Stimulated activated CD4-positive, alpha-beta T cell treated with anti-CD3 and anti-CD28 coated beads, Interleukin-4, amount 100 ng/mL, for 1 hour (primary cell): ENCODE measurements around the gene ZBTB18.

Experiments
- DNase-seq: peaks from one replicate; pipeline ENCODE4 v3.0.0-alpha.2; 2020

The ZBTB18 gene

DNA sequence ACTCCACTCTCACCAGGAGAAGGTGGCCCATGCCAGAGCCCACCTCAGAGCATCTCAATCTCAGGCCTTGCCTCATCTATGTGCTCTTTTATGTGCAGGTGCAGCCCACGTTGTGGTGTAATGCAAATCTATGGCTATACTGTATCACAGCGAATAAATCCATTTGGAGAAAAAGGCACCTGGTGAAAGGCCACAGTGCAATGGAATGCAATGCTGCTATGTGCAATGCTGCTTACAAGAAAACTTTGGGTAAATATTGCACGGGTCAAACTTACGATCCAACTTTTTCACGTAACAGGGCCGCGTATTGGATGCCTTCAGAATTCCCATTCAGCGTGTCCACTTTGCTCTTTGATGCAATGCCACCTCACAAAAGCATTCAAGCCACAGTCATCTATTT, 13.5 kb downstream of the ZBTB18 start:
- no peak for DNase-seq

DNA sequence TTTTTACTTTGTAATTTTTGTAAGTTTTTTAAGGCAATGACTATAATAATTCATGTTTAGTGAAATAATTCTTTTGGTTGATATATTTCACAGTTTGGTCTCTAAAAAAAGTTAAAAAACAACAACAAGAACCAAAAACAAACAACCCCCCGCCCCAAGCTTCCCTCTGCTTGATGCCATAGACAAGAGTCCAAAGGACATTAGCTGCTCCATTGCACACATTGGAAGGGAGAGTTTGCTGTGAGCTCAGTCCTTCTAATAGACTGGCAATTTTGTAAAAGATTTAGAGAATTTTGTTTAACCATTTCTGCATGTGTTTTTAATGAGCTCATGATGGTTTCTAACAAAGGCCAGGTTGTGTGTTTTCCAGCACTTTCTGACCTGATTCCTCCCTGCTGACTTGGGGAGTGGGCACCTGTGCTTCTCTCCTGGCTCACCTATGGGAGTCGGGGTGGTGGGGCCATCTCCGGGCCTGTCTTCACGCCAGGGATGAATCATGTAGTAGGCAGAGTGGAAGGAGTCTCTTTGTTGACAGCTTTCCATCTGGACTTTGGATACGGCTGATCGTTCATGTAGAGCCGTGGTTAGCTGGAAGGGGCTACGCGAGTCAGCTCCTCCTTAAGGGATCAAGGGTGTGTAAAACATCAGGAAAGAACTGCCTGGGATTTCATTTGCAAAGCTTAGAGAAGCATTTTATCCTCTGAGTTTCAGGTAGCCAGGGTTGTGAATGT, 14.1 kb downstream of the ZBTB18 start:
- no peak for DNase-seq

DNA sequence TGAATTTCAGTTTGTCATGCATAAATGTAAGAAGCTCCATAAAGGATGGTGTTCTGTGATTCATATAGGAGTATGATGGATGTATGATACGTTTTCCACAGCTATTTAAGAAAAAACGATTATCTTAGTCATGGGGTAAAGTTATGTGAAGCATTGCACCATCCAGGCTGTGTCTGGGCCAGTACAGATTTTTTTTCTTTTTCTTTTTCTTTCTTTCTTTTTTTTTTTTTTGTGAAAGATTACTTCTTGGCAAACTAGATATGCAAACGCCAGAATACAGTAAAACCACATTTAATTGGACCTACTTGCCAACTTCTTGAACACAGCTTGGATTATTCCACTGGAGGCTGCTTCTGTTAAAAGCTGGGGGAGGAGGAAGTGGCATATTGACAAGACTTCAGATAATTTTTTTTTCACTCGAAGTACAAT, 14.9 kb downstream of the ZBTB18 start:
- no peak for DNase-seq

DNA sequence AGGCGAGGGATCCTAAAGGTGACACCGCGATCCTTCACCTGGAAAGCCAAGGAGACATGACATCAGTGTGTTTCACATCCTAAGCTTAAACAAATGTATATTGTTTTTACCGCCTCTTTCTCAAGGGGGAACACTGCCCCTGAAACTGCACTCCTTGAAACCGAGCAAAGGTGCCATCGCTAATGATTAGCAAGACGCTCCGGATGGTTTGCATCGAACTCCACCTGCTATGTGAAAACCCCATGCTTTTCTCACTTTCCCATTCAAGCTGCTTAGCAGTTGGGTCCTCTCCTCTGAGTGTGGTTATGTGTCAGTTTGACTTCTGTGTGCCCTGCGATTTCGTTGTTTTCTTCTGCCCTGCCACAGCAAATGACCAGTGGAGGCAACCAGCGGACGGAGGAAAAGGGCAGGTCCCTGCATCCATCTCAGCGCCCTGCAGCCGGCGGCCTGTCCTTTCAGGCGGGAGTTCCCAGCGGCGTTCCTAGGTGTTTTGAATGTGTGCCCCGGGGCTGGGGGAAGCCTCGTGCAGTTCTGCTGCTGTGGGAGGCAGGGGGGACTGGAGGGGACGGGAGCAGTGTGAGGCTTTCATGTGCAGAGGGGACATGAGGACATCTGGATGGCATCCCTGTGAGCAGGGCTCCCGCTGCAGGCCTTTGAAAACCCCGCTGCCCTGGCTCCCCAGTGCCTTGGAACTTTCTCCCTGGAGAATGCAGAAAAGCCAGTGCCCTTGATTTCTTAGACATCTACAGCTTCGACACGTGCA, 16.1 kb downstream of the ZBTB18 start:
- DNase-seq = no peak

DNA sequence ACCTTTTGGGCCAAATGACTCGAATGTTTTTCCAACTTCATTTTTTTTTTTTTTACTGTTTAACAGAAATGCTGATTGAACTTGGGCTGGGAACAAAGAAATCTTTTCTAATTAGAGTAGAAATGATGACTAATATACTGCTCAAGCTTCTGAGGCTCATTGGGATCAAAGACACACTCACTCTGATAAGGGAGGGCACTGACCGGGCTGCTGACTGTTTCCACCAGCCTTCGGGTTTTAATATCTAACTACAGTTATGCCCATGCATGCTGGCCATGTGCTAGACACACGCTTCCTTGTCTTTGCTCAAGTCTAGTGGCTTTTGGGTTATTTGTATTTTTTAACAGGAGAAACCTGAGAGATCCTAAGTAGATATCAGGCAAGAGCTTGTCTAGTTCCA, 16.8 kb downstream of the ZBTB18 start:
- no peak for DNase-seq

DNA sequence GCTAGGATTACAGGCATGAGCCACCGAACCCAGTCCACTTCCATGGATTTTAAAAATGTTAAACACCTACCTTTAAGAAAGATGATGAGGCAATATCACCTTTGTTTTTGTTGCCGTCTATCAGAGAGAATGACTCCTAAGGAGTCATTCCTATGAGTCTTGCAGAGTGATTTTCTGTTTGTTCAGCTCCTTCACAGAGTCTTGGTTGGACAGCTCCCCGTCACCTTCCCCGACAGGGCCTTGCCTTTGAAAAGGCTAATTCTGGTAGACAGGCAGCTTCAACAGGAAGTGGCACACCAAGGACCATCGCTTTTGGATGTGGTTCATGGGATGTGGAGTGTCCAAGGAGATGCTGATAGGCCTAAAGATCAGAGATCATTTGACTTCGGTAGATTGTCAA, 17.5 kb downstream of the ZBTB18 start:
- DNase-seq = no peak

DNA sequence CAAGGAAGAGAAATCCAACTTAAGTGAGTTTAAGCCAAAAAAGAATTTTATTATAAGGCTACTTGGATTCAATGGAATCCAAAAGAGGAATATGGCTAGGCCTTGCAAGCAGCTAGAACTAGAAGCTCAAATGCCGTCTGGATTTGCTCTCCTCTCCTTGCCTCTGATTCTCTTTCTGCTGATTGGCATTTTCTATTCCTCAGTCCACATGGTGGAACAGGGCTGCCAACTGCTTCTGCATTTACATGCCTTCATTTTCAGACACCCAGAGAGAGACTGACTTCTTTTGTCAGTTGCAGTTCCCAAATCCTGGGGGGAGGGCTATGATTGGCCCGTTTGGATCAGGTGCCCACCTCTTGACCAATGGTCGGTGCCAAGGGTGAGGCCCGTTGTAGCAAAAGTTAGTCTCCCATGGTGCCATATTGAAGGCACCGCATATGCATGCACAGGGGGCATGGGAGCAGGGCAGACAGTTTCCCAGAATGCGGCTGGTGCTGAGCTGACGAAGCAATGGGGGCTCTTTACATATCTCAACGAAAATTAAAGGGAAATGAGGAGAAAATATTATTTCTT, 18.3 kb downstream of the ZBTB18 start:
- DNase-seq = no peak

DNA sequence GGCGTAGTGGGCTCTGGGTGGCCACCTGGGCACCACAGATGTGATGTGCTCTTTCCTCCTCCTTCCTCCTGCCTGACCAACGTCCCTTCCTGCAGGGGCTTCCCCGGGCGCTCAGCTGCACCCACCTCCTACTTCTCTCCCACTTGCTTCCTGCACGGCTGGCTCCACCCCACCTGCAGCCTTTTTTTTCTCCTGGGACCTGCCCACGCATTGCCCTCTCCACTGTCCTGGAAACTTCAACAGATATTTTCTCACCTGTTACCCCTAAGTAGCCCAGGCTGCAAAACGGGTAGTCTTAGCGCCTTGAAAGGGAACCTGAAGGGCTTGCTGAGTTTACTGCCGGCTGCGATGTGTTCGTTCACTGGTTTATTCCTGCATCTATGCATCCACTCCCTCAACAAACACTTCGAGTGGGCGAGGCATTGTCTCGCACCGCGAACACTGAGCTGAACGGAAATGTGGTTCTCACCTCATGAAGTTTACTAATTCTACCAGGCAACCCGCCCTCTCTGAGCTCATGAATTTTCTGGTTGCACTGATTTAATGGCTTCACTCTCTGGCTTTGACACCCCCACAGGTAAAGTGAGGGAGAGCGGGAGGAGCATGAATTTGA, 23.6 kb downstream of the ZBTB18 start:
- DNase-seq = peak; percentile 30

DNA sequence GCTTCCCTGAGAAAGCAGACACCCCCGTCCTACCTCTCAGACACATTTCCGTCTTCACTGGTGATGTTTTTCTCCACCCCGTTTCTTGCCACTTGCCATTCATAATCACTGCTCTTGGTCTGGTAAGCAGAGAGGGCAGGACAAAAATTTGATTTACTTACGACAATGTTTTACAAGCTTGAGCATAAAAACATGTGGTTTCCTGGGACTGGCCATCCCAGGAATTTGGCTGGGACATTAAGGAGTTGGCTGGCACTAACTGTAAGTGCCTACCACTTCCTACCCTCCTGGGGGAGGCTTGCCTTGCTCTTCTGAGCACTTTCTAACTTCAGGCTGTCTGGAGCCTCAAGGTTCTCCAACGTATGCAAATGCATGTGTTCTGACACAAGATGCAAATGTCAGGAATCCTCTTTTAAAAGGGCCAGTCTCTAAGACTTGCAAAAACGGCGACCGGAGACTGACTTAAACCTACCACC, 24.2 kb downstream of the ZBTB18 start:
- no peak for DNase-seq

DNA sequence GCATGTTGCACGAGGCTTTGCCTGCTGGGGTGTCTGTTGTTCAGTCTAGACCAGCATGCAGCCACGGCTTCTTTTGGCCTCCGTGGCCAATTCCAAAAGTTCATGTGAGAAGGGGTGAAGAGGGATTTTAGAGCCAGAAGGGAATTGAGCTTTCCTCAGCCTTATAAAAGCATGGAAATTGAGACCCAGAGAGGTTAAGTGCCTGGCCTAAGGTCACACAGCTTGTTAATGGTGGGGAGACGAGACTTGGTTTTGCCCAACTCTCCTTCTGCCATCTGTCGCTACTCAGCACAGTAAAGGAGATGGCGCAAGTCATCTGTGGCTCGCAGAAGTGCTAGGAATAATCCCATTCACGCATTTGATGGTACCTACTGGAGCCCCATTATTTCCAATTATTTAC, 25.7 kb downstream of the ZBTB18 start:
- DNase-seq = no peak

DNA sequence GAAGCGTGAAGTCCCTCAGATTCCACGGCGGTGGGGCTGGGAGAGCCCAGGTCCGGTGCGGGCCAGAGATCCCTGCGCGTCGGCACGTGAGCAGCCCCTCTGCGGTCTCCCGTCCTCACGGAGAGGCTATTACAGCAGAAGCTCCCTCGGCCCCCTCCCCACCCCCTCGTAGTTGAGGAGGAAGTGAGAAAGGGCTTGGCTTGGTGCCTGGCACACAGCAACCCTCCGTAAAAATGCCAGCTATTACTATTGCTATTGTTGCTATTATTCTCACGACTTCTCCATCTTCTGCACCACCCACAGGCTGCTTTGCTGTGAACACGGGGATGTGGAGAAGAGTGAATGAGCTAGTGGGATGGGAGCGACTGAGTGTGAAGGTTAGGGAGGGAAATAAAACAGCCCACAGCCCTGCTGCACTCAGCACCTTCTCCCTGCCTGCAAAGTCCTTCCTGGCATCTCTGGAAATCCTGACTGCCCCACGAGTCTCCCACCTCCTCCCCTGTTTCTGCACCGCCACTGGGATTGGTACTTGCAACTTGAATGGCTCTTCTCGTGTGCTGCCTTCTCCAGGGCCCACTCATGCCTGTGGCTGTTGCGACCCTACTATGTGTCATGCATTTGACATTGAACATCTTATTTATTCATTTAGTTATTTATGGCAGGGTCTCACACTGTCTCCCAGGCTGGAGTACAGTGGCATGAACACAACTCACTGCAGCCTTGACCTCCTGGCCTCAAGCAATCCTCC, 26.6 kb downstream of the ZBTB18 start:
- DNase-seq = no peak

DNA sequence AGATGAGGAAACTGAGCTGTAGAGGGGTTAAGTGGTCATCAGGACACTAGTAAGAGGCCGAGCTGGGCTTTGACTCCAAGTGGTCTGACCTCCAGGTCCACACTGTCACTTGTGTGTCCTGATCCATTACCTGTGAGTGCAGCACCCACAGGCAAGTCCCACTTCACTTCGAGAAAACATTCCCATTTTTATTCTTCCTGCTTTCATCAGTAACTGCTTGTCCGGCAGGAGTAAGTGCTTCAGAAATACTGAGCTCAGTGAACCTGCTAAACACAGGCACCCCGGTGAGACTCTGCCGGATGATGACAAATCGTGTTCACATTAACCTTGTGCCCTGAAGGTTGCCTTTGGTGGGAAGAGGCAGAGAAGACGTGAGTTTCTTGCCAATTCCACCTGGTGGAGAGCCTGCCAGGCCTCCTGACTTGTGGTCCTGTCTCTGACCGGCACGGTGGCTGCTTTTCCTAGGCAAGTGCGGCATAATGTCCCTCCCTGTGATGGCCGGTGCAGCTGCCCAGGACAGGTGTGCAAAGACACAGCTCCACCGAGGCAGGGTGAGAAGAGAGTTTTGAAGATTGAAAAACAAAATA, 29.4 kb downstream of the ZBTB18 start:
- no peak for DNase-seq

DNA sequence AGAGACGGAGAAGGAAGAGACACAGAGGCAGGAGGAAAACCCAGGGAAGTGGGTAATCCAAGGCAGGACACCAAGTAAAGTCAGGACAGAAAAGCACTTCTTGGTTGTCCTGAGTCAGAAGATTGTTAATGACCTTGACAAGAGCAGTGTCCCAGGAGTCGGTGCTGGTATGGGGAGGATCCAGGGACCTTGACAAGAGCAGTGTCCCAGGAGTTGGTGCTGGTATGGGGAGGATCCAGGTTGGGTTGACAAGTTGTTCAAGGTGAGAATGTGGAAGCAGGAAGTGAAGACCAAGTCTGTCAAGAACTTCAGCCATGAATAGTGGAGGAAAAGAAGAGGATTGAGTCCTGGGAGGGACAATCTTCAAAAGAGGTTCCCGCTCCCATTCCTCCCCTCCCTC, 31.9 kb downstream of the ZBTB18 start:
- DNase-seq = no peak

DNA sequence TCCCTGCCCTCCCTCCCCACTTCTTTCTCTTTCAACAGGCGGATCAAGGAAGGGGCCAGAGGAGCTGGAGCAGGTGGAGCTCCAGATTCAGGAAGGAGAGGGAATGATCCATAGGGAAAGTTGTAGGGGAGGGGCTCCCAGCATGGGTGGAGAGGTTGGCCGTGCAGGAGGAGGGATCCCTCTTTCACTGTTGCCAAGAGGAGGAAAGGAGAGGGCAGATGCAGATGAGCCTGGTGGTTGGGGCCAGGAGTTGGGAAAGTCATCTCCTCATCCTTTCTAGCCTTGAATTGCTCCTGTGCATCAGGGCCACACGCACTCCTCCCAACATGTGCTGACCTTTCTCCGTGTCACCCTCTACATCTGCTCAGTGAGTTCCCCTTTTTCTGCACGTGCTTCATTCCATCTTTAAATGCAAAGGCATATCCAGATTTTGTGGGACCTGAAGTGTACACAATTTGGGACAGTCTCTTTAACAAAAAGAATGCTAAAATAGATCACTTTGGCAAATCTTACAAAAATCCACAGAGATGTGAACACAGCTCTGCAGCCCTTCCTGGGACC, 32.4 kb downstream of the ZBTB18 start:
- DNase-seq = no peak

DNA sequence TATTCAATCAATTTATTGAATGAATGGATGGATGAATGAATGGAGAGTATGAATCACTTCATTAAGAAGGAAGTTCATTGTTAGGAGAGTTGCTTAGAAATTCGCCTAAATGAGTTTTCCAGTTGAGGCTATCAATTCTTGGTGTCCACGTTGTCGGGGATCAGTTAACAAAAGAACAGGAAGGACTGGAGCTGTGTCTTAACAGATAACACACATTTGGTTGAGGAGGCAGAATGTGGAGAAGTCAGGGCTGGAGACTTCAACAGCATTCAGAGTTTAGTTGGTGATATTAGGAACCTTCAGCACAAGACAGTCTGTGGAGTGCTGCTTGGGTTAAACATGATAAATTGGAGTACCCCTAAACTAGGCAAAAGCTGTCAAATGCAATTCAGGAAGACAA, 33.7 kb downstream of the ZBTB18 start:
- no peak for DNase-seq

DNA sequence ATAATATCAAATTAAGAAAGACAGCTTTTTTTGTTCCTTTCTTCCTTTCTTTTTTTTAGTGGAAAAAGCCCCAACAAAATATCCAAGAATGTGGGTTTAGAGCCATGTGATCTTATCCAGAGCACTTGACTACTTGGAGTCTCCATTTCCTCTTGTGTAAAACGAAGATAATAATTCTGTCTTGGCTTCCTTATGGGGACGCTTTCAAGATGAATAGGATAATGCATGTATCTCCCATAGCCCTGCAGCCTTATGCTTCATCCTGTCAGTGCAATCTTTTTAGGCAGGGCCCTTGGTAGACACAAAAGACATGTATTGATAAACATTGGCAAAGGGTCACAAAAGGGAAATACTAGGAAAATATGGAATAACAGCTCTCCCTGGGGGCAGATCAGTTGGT, 34.8 kb downstream of the ZBTB18 start:
- no peak for DNase-seq

DNA sequence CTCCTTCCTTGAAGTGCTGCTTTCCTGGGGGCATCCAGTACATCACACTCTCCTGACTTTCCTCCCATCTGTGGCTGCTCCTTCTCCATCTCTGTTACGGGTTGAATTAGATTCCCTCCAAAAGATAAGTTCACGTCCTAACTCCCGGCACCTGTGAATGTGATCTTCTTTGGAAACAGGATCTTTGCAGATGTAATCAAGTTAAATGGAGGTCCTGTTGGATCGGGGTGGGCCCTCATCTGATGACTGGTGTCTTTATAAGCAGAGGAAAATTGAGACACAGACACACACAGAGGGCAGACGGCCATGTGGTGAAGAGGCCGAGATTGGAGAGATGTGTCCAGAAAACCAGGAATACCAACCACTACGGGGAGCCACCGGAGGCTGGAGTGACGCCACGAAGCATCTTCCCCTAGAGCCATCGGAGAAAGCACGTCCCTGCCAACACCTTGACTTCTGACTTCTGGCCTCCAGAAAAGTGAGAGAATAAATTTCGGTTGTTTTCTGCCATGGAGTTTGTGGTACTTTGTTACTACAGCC, 36.0 kb downstream of the ZBTB18 start:
- DNase-seq = no peak

DNA sequence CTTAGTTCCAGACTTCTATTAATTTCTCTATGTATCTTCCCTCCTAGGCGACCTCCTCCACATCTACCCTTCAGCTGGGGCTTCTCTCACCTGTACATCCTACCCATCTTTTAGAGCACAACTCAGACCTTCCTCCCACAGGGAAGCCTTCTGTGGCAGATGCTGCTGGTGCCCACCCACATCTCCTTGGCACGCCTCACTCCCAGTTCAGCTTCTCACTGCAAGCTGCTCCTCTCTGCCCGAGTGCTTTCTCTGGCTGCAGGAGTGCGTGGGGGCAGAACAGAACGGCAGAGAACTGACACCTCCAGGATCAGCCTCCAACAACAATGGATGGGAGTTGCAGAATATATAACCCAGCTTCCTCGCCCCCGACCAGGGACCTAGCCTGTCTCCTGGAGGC, 36.5 kb downstream of the ZBTB18 start:
- no peak for DNase-seq

DNA sequence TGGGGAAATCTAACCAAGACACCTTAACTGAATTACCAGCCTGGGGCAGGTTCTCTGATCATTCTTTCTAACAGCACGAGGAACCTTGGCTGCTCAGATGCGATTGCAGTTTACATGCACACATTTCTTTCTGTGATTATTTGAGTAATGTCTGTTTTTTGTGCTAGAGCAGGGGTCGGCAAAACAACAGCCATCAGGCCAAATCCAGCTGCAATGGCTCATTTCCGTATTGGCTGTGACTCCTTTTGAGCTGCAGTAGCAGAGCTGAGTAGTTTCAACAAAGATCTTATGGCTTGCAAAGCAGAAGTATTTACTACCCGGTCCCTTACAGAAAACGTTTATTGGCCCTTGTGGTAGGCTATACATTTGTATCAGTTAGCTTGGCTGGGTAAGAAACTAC, 37.1 kb downstream of the ZBTB18 start:
- no peak for DNase-seq

DNA sequence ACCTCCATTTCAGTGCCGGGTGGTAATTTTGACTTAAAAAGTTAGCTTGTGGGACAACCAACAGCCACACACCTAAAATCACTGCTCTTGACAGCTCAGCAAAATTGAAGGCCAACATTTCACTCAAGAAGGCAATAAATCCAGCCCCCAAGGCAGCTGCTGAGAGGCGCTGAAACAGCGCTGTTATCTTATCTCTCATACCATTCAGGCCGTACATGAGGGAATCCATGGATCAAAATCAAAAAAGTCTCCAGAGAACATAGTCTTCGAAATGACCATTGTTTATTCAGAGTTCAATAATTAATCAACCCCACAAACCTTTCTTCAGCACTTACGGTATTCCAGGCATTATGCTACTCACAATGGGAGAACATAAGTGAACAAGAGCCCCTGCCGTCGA, 38.5 kb downstream of the ZBTB18 start:
- no peak for DNase-seq

DNA sequence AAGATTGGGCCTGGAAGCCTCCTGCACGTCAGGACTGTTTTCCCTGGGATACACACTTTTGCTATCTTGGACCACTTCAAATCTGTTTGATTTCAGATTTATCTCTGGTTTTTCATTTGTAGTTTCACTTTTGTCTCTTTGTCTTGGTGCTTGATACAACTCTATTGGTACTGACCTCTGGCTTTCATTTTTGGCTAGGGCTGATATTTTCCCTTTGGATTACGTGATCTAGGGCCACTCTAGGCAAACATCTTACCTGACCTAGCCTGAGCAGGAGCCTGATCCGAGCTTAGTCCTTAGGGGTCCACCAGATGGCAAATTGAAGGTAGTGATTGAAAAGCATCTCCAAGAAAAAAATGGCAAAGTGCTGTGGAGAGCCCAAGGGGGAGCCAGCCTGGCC, 39.6 kb downstream of the ZBTB18 start:
- DNase-seq = no peak
